Breast epithelium (tissue), 4 donors: ENCODE data around the gene RDH13. TPM values are rescaled to one million over a fixed set of nuclear protein-coding genes. Genes with fewer than 3 reads are reported as not detected.
A peak's percentile ranks its signal among the peaks of the same experiment; 100 is the strongest.
"Not testable (repeated sequence)": the region's sequence is repeated elsewhere in the genome, so short reads cannot be mapped to it uniquely, and the experiment has no call there.

ENCODE experiments used
- DNase-seq, 2 donors: peaks; one replicate each; pipeline ENCODE4 v3.0.0-alpha.2; 2019; ENCODE audit warnings: low spot score in 2 of 2
- H3K27ac ChIP-seq, 2 donors: fragments of 200-600 bp; sonication (generic) in 1 of 2; one replicate each; pipeline ENCODE4 v1.5.1; 2016 to 2019; ENCODE audit warnings: mild to moderate bottlenecking in 1 of 2
- H3K27me3 ChIP-seq, 2 donors: fragments of 200-600 bp; sonication (generic) in 1 of 2; one replicate each; pipeline versions ENCODE4 v1.5.1 to v1.6.0; 2017 to 2019; ENCODE audit warnings: control low read depth in 1 of 2, mild to moderate bottlenecking in 1 of 2
- H3K36me3 ChIP-seq: fragments of 200-600 bp; one replicate; pipeline ENCODE4 v1.5.1; 2019
- H3K4me1 ChIP-seq, 2 donors: fragments of 200-600 bp; sonication (generic); one replicate each; pipeline ENCODE4 v1.5.1; 2016 to 2019; ENCODE audit warnings: control low read depth in 1 of 2
- H3K4me3 ChIP-seq, 3 donors: fragments of 200-600 bp; sonication (generic); 1 replicate in 2 of 3; 2 replicates in 1 of 3; pipeline ENCODE4 v1.5.1; 2016 to 2019; ENCODE audit warnings: mild to moderate bottlenecking in 3 of 3, moderate library complexity in 2 of 3
- H3K9me3 ChIP-seq, 2 donors: fragments of 200-600 bp; sonication (generic) in 1 of 2; one replicate each; pipeline ENCODE4 v1.5.1; 2016 to 2019; ENCODE audit warnings: control low read depth in 1 of 2
- CTCF ChIP-seq, 3 donors: fragments of 450-650 bp; IDR thresholded peaks; one replicate each; pipeline ENCODE4 v1.5.1; 2016 to 2017; ENCODE audit warnings: antibody characterized with exemption in 3 of 3, mild to moderate bottlenecking in 3 of 3, moderate library complexity in 3 of 3
- POLR2A ChIP-seq: fragments of 450-650 bp; IDR thresholded peaks from one replicate; pipeline ENCODE4 v1.6.1; 2016; ENCODE audit warnings: antibody characterized with exemption, mild to moderate bottlenecking, moderate library complexity
- POLR2AphosphoS5 ChIP-seq, 3 donors: sonication (generic); formaldehyde crosslinking; IDR thresholded peaks; one replicate each; pipeline ENCODE4 v1.6.1; 2017; ENCODE audit warnings: antibody characterized with exemption in 3 of 3
- intact Hi-C: fragments of 100-400 bp; cut with DNase I; formaldehyde crosslinking; loops from one replicate; pipeline ENCODE4 v1.15.1; 2023; ENCODE audit warnings: low total_unique reads
- total RNA-seq, 3 donors: library from RNA; depleted of rRNA; stranded (reverse); fragments of >200 nt; gene quantifications; one replicate each; pipeline ENCODE4 v1.1.0, GENCODE V29; 2016

RDH13 gene
- 10 to 100 TPM; 11.4 to 33.4 (median 22.3) TPM for total RNA-seq

GRCh38 chr19:55062735-55063491 lies at the start of gene RDH13:
RDH13 (minus strand) TSS chr19:55063148; CDS start chr19:55063032, 116 bp downstream.
- intact Hi-C loops = no loop called here
- Histone ChIP-seq H3K4me3 (peak within 1 kb of the TSS; percentile 72 to 88 (median 87)), H3K4me1 (no peaks in the 10 kb centered on the region), H3K27ac (peak within 1 kb of the TSS; percentile 80 to 82), H3K36me3 (no peaks in the 10 kb centered on the region), H3K9me3 (no peaks in the 10 kb centered on the region), H3K27me3 (no peaks in the 10 kb centered on the region)
- DNase-seq = peak; percentile 95 to 99
- TF ChIP-seq CTCF (IDR thresholded peaks at IDR 0.05) (no peak), POLR2AphosphoS5 (IDR thresholded peaks at IDR 0.05) (no peak), POLR2A (no peak)

GRCh38 chr19:55112246-55112776 lies 49.4 kb upstream of the RDH13 start:
- peak overlapping the region in 1 of 3 donors; percentile 96 for H3K4me3 ChIP-seq
- no peak for DNase-seq
- peak overlapping the region; percentile 90 to 96 for H3K27ac ChIP-seq
- peaks cover 0 to 18% of the 10 kb centered on the region in 2 donors for H3K4me1 ChIP-seq
- no peaks in the 10 kb centered on the region for H3K9me3 ChIP-seq
- H3K36me3 ChIP-seq = no peaks in the 10 kb centered on the region
- intact Hi-C loops = loop anchor here (5.0 kb wide), 1 partner anchor 1530 kb away; no protein-coding TSS in a partner anchor
- no peaks in the 10 kb centered on the region for H3K27me3 ChIP-seq
- no peak for TF ChIP-seq POLR2AphosphoS5 (IDR thresholded peaks at IDR 0.05)
- no peak for TF ChIP-seq CTCF (IDR thresholded peaks at IDR 0.05)
- TF ChIP-seq POLR2A = no peak

DNA sequence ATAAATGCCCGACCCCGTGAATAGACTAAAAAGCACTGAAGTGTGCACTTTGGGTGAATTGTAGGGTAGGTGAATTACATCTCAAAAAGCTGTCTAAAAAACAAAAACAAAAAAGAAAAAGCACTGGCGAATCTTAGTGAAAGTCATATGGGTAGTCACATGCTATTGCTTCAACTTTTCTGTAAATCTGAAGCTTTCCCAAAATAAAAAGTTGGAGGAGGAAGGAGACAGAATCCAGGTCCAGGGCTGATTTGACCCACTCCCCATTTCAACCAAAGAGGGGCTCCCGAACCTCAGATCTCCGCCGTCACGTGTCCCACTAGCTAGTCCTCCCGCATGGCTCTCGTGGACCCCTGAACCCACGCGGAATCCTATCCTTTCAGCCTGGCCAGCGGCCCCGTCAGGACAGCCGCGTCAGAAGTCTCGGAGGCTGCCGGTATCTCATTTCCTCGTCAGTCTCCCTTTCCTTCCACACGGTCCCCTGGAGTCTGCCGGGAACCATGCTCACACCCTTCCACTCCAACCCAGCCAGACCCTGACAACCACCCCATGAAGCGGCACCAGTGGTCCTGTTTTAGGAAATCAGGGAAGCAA lies 48.4 kb upstream of the RDH13 start:
- H3K27me3 ChIP-seq = no peaks in the 10 kb centered on the region
- intact Hi-C loops = loop anchor here (5.0 kb wide), 1 partner anchor 1529 kb away; no protein-coding TSS in a partner anchor
- no peak for DNase-seq
- H3K36me3 ChIP-seq = no peaks in the 10 kb centered on the region
- H3K4me1 ChIP-seq = peaks cover 0 to 15% of the 10 kb centered on the region in 2 donors
- no peaks in the 10 kb centered on the region for H3K9me3 ChIP-seq
- peak overlapping the region in 2 of 3 donors; percentile 8 to 48 for H3K4me3 ChIP-seq
- peak overlapping the region; percentile 90 to 96 for H3K27ac ChIP-seq
- TF ChIP-seq POLR2A (no peak), CTCF (IDR thresholded peaks at IDR 0.05) (no peak), POLR2AphosphoS5 (IDR thresholded peaks at IDR 0.05) (no peak)

DNA sequence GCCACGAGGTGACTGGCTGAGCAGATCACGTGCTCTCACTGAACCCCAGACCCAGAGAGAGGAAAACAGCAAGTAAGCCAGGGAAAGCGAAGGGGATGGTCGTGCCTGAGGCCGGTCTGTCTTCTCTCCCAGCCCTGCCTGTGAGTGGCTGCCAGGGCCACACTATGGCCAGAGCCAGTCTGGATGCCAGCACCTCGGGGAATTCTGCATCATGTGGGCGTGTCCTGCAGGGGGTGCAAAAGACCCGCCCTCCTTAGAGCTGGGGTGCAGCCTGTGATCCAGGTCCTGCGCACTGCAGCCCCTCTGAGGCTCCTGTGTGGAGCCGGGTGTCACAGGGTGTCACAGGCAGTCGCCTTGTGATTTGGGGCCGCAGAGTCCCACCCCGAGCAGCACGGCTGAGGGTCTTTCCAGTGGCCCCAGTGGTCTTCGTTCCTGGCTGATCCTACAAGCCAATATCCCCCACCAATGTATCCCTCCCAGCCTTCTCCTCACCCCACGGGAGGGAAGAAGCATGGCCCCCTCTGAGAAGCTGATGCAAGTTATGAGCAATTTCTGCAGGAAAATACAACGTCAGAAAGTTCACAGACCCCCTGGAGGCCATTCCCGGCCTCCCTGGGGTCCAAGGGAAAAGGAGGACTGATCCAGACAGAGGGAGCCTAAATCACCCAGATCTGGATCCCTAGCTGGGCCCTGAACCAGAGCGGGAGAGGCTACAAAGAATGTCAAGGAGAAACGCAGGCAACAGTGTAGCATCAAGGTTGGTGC lies 46.8 kb upstream of the RDH13 start:
- H3K4me3 ChIP-seq = no peak overlapping the region
- TF ChIP-seq POLR2A = no peak
- no peak for TF ChIP-seq POLR2AphosphoS5 (IDR thresholded peaks at IDR 0.05)
- no peak for TF ChIP-seq CTCF (IDR thresholded peaks at IDR 0.05)
- no peaks in the 10 kb centered on the region for H3K36me3 ChIP-seq
- no peaks in the 10 kb centered on the region for H3K27me3 ChIP-seq
- H3K9me3 ChIP-seq = no peaks in the 10 kb centered on the region
- peaks cover 0 to under 1% of the 10 kb centered on the region in 2 donors for H3K4me1 ChIP-seq
- peak overlapping the region in 1 of 2 donors; percentile 66 for H3K27ac ChIP-seq
- intact Hi-C loops = loop anchor here (5.0 kb wide), 1 partner anchor 1527 kb away; no protein-coding TSS in a partner anchor
- DNase-seq = no peak

GRCh38 chr19:55107252-55107651 lies 44.3 kb upstream of the RDH13 start:
- H3K4me1 ChIP-seq, DNase-seq, H3K4me3 ChIP-seq, H3K36me3 ChIP-seq, H3K27me3 ChIP-seq, intact Hi-C loops, H3K27ac ChIP-seq, H3K9me3 ChIP-seq: not testable (repeated sequence)
